ENCODE results near the gene TRAPPC14.

DNA sequence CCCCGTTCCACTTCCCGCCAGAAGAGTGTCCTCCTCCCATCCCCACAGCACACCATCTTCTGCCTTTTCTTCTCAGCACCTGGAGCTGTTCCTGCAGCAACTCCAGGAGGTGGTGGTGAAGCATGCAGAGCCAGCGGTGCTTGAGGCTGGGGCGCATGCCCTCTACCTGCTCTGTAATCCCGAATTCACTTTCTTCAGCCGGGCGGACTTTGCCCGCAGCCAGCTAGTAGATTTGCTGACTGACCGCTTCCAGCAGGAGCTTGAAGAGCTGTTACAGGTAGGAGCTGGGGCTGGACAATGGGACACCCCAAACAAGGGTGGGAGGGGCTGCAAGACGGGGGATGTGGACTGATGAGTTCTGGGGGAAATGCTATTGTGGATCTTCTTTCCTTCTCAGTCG, 42.2 kb upstream of the TRAPPC14 start:
- TF ChIP-seq, protein P1, sequence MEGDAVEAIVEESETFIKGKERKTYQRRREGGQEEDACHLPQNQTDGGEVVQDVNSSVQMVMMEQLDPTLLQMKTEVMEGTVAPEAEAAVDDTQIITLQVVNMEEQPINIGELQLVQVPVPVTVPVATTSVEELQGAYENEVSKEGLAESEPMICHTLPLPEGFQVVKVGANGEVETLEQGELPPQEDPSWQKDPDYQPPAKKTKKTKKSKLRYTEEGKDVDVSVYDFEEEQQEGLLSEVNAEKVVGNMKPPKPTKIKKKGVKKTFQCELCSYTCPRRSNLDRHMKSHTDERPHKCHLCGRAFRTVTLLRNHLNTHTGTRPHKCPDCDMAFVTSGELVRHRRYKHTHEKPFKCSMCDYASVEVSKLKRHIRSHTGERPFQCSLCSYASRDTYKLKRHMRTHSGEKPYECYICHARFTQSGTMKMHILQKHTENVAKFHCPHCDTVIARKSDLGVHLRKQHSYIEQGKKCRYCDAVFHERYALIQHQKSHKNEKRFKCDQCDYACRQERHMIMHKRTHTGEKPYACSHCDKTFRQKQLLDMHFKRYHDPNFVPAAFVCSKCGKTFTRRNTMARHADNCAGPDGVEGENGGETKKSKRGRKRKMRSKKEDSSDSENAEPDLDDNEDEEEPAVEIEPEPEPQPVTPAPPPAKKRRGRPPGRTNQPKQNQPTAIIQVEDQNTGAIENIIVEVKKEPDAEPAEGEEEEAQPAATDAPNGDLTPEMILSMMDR (IDR thresholded peaks at IDR 0.05; ENCODE audit: low read depth, low read length): no peak
- TF ChIP-seq, protein P2, sequence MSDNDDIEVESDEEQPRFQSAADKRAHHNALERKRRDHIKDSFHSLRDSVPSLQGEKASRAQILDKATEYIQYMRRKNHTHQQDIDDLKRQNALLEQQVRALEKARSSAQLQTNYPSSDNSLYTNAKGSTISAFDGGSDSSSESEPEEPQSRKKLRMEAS (IDR thresholded peaks at IDR 0.05; ENCODE audit: low read depth, low read length): no peak
- no peak for TF ChIP-seq POLR2A (IDR thresholded peaks at IDR 0.05; ENCODE audit: extremely low read depth, insufficient read length)
